Right atrium auricular region (tissue), 2 donors: ENCODE data around the gene DPP6. TPM values are rescaled to one million over a fixed set of nuclear protein-coding genes. Genes with fewer than 3 reads are reported as not detected.
"Not testable (repeated sequence)": the region's sequence is repeated elsewhere in the genome, so short reads cannot be mapped to it uniquely, and the experiment has no call there.

ENCODE experiments used
- DNase-seq: peaks from one replicate; pipeline ENCODE4 v3.0.0-alpha.2; 2019; ENCODE audit warnings: low spot score
- H3K27ac ChIP-seq, 2 donors: fragments of 200-600 bp; sonication (generic); 1 replicate in 1 of 2; 2 replicates in 1 of 2; pipeline ENCODE4 v1.5.1; 2016 to 2019
- H3K27me3 ChIP-seq, 2 donors: fragments of 200-600 bp; sonication (generic); one replicate each; pipeline versions ENCODE4 v1.5.1 to v1.6.0; 2017 to 2019
- H3K36me3 ChIP-seq: fragments of 200-600 bp; sonication (generic); one replicate; pipeline ENCODE4 v1.5.1; 2016
- H3K4me1 ChIP-seq, 2 donors: fragments of 200-600 bp; sonication (generic); one replicate each; pipeline versions ENCODE4 v1.5.1 to v1.6.0; 2017 to 2019
- H3K4me3 ChIP-seq, 2 donors: fragments of 200-600 bp; sonication (generic); 1 replicate in 1 of 2; 2 replicates in 1 of 2; pipeline ENCODE4 v1.5.1; 2017 to 2019; ENCODE audit warnings: mild to moderate bottlenecking in 1 of 2, moderate library complexity in 1 of 2
- H3K9me3 ChIP-seq, 2 donors: fragments of 200-600 bp; sonication (generic); one replicate each; pipeline ENCODE4 v1.5.1; 2019
- total RNA-seq, 2 donors: library from RNA; depleted of rRNA; stranded (reverse); fragments of >200 nt; gene quantifications; one replicate each; pipeline ENCODE4 v1.1.0, GENCODE V29; 2016

DPP6 gene
- total RNA-seq, 2 donors from 2014 or later: 0.35 to 0.85 TPM

GRCh38 chr7:154109615-154110014 lies 57.4 kb downstream of the DPP6 start:
- H3K4me3 ChIP-seq, H3K4me1 ChIP-seq, H3K27ac ChIP-seq, H3K27me3 ChIP-seq, H3K9me3 ChIP-seq, H3K36me3 ChIP-seq, DNase-seq: not testable (repeated sequence)

DNA sequence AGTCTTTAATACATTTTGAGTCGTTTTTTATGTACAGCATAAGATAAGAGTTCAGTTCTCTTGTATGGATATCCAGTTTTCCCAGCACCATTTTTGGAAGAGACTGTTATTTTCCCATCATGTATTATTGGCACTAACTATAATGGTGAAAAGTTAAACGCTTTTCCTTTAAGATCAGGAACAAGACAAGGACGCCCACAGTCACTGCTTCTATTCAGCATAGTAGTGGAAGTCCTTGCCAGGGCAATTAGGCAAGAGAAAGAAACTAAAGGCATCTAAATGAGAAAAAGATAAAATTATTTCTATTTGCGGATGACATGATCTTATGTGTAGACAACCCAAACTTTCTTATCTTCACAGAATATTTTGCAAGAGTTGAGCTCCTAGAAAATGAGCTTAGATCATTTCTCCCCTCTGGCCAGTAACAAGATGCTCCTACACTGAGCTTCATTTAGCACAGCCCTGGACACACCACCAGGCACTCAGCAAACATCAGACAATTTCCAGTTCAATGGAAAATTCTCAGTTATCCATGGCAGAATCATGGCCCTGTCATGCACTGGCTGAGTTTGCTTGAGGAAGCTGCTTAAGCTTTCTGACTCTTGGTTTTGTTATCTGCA lies 61.6 kb downstream of the DPP6 start:
- not testable (repeated sequence) for H3K27me3 ChIP-seq, H3K4me1 ChIP-seq, H3K4me3 ChIP-seq, H3K36me3 ChIP-seq, H3K27ac ChIP-seq, H3K9me3 ChIP-seq, DNase-seq

GRCh38 chr7:154117411-154118390 lies 65.5 kb downstream of the DPP6 start:
- not testable (repeated sequence) for H3K9me3 ChIP-seq, H3K27me3 ChIP-seq, H3K4me1 ChIP-seq, H3K4me3 ChIP-seq, DNase-seq, H3K27ac ChIP-seq, H3K36me3 ChIP-seq

GRCh38 chr7:154120825-154121224 lies 68.6 kb downstream of the DPP6 start:
- not testable (repeated sequence) for DNase-seq, H3K4me3 ChIP-seq, H3K27ac ChIP-seq, H3K27me3 ChIP-seq, H3K9me3 ChIP-seq, H3K4me1 ChIP-seq, H3K36me3 ChIP-seq

DNA sequence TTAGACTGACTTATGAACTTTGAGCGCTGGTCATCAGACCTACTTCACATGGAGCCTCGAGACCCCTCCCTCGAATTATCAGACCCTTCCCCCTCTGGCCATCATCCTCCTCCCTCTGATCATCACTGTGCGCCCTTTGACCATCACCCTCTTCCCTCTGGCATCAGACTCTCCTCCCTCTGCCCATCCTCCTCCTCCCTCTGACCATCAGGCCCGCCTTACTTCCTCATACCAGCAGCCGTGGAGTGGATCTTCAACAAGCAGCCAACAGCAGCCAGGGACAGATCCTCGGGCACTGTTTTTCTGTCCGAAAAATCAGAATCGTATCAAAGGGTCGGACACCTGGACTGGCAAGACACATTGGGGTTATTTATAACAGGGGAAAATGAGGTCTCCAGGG lies 70.5 kb downstream of the DPP6 start:
- not testable (repeated sequence) for H3K9me3 ChIP-seq, H3K27me3 ChIP-seq, H3K4me1 ChIP-seq, H3K36me3 ChIP-seq, H3K27ac ChIP-seq, DNase-seq, H3K4me3 ChIP-seq

- H3K27ac ChIP-seq, H3K4me3 ChIP-seq, H3K36me3 ChIP-seq, H3K4me1 ChIP-seq, DNase-seq, H3K9me3 ChIP-seq, H3K27me3 ChIP-seq: not testable (repeated sequence)
Measured at GRCh38 chr7:154123397-154123796, 71.2 kb downstream of the DPP6 start.

DNA sequence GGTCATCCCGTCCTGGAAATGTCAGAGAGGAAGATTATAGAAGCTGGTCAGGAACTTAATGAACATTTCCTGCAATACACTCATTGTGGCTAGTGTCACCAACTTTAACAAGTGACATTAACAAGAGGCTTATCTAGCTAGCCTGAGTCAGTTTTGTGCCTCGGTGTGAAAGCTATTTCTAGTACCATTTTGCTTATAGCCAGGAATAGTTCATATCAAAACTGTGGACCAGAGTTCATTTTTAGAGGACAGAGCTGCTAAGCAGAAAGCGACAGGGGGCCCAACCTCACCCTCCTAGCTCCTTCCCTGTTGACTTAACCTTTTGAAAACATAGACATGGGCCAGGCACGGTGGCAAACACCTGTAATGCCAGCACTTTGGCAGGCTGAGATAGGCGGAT lies 76.9 kb downstream of the DPP6 start:
- H3K27me3 ChIP-seq, H3K4me3 ChIP-seq, DNase-seq, H3K36me3 ChIP-seq, H3K4me1 ChIP-seq, H3K9me3 ChIP-seq: not testable (repeated sequence)
- peak overlapping the region in 1 of 2 donors; percentile 30 for H3K27ac ChIP-seq

GRCh38 chr7:154132617-154133016 lies 80.4 kb downstream of the DPP6 start:
- H3K27me3 ChIP-seq, H3K27ac ChIP-seq, H3K36me3 ChIP-seq, H3K4me1 ChIP-seq, H3K4me3 ChIP-seq, H3K9me3 ChIP-seq, DNase-seq: not testable (repeated sequence)

- DNase-seq, H3K9me3 ChIP-seq, H3K4me1 ChIP-seq, H3K36me3 ChIP-seq, H3K27ac ChIP-seq, H3K27me3 ChIP-seq, H3K4me3 ChIP-seq: not testable (repeated sequence)
Measured at GRCh38 chr7:154133703-154134277, 81.6 kb downstream of the DPP6 start.

GRCh38 chr7:154134698-154135097 lies 82.5 kb downstream of the DPP6 start:
- not testable (repeated sequence) for H3K9me3 ChIP-seq

DNA sequence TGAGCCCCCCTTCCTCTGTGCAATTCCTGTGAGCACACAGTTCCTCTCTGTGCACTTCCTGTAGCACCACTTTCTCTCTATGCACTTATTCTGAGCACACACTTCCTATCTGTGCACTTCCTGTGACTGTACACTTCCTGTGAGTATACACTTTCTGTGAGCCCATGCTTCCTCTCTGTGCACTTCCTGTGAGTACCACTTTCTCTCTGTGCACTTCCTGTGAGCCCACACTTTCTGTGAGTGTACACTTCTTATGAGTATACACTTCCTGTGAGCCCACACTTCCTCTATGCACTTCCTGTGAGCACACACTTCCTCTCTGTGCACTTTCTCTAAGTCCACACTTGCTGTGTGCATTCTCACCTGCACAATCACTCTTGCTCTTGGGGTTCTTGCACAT lies 83.4 kb downstream of the DPP6 start:
- H3K27ac ChIP-seq, H3K9me3 ChIP-seq, DNase-seq, H3K36me3 ChIP-seq, H3K4me1 ChIP-seq, H3K27me3 ChIP-seq, H3K4me3 ChIP-seq: not testable (repeated sequence)

More at GRCh38 chr7:154134698-154135097, 82.5 kb downstream of the DPP6 start:
- H3K4me3 ChIP-seq, DNase-seq, H3K4me1 ChIP-seq, H3K36me3 ChIP-seq, H3K27me3 ChIP-seq, H3K27ac ChIP-seq: not testable (repeated sequence)

GRCh38 chr7:154145922-154146706 lies 93.9 kb downstream of the DPP6 start:
- DNase-seq, H3K9me3 ChIP-seq, H3K4me1 ChIP-seq, H3K27me3 ChIP-seq, H3K4me3 ChIP-seq, H3K27ac ChIP-seq, H3K36me3 ChIP-seq: not testable (repeated sequence)

DNA sequence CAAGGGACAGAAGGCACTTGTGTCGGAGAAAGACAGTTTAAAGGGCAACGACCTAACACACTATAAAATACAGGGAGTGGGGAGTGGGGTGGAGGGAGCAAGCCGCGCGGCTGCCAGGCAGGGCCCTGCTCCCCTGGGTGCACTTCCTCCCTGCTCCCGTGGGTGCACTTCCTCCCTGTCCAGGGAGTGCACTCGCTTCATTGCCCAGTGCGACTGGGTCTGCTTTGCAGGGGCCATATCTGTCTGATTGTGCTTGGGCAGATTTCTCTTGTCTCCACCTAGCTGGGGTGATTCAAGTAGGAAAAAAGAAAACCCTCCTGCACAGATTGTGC lies 94.5 kb downstream of the DPP6 start:
- not testable (repeated sequence) for DNase-seq, H3K4me3 ChIP-seq, H3K4me1 ChIP-seq, H3K27ac ChIP-seq, H3K27me3 ChIP-seq, H3K36me3 ChIP-seq, H3K9me3 ChIP-seq

- not testable (repeated sequence) for H3K4me1 ChIP-seq, H3K27ac ChIP-seq, DNase-seq, H3K9me3 ChIP-seq, H3K4me3 ChIP-seq, H3K27me3 ChIP-seq, H3K36me3 ChIP-seq
Measured at GRCh38 chr7:154148791-154149516, 96.8 kb downstream of the DPP6 start.
